HG02840 (cell line): ENCODE results near the gene FZD1.
A peak's percentile ranks its signal among the peaks of the same experiment; 100 is the strongest.

Source experiments
- ATAC-seq: cut with Tn5 transposase; IDR thresholded peaks from one replicate; pipeline ENCODE4 v1.9.1; 2021; ENCODE audit warnings: mild to moderate bottlenecking, moderate library complexity, moderate number of reproducible peaks; ENCODE audit not compliant: unreplicated experiment, low FRiP score

FZD1 gene

GRCh38 chr7:91264046-91264923, at the start of gene FZD1:
Gene FZD1, plus strand, starts transcription at chr7:91264433. Its CDS starts 448 bp downstream, at chr7:91264881.
- peak; percentile 89 for ATAC-seq

GRCh38 chr7:91226411-91226810, 37.8 kb upstream of the FZD1 start:
- ATAC-seq, result no peak

- ATAC-seq, result no peak
These were observed 35.9 kb upstream of the FZD1 start for GRCh38 chr7:91228327-91228726.

- no peak for ATAC-seq
These were observed 35.2 kb upstream of the FZD1 start for GRCh38 chr7:91228927-91229558.

- no peak for ATAC-seq
These were observed 34.1 kb upstream of the FZD1 start for GRCh38 chr7:91230100-91230499.

GRCh38 chr7:91230503-91230902, 33.7 kb upstream of the FZD1 start:
- no peak for ATAC-seq

- ATAC-seq, result no peak
These were observed 31.0 kb upstream of the FZD1 start for GRCh38 chr7:91233212-91233611.

GRCh38 chr7:91235211-91235832, 28.9 kb upstream of the FZD1 start:
- ATAC-seq, result no peak

- no peak for ATAC-seq
These were observed 25.0 kb upstream of the FZD1 start for GRCh38 chr7:91239171-91239604.

GRCh38 chr7:91239772-91240171, 24.5 kb upstream of the FZD1 start:
- no peak for ATAC-seq

- ATAC-seq, result no peak
These were observed 23.8 kb upstream of the FZD1 start for GRCh38 chr7:91240376-91240941.

- no peak for ATAC-seq
These were observed 22.0 kb upstream of the FZD1 start for GRCh38 chr7:91242097-91242844.

- no peak for ATAC-seq
These were observed 20.5 kb upstream of the FZD1 start for GRCh38 chr7:91243591-91244301.

GRCh38 chr7:91247500-91247899, 16.7 kb upstream of the FZD1 start:
- ATAC-seq, result no peak

GRCh38 chr7:91248996-91249395, 15.2 kb upstream of the FZD1 start:
- no peak for ATAC-seq

GRCh38 chr7:91249506-91250233, 14.6 kb upstream of the FZD1 start:
- no peak for ATAC-seq

- ATAC-seq, result no peak
These were observed 13.5 kb upstream of the FZD1 start for GRCh38 chr7:91250706-91251105.

- ATAC-seq, result no peak
These were observed 12.4 kb upstream of the FZD1 start for GRCh38 chr7:91251877-91252276.
